H9 (cell line): Measurements from ENCODE around the gene NUP214. TPM values are rescaled to one million over a fixed set of nuclear protein-coding genes. Genes with fewer than 3 reads are reported as not detected.

Source experiments
- DNase-seq: peaks from one replicate; pipeline ENCODE4 v3.0.0-alpha.2; 2017
- H2AFZ ChIP-seq: one replicate; pipeline ENCODE4 v1.6.1; 2013; ENCODE audit warnings: mild to moderate bottlenecking, low read length, control low read depth, moderate library complexity
- H2AK5ac ChIP-seq: 2 replicates; pipeline ENCODE4 v1.6.1; 2013; ENCODE audit warnings: low read length, control low read depth, mixed read lengths; ENCODE audit not compliant: insufficient read length
- H2BK120ac ChIP-seq: one replicate; pipeline ENCODE4 v1.6.1; 2013; ENCODE audit warnings: low read depth, mild to moderate bottlenecking, low read length, control low read depth, inconsistent platforms; ENCODE audit not compliant: poor library complexity, severe bottlenecking
- H2BK12ac ChIP-seq: 2 replicates; pipeline ENCODE4 v1.6.1; 2013; ENCODE audit warnings: low read length, control low read depth, mixed read lengths, low read depth; ENCODE audit not compliant: insufficient read length
- H2BK15ac ChIP-seq: 2 replicates; pipeline ENCODE4 v1.6.1; 2013; ENCODE audit warnings: low read depth, low read length, control low read depth
- H2BK20ac ChIP-seq: one replicate; pipeline ENCODE4 v1.6.1; 2013; ENCODE audit warnings: low read depth, mild to moderate bottlenecking, low read length, control low read depth, inconsistent platforms; ENCODE audit not compliant: poor library complexity, severe bottlenecking
- H2BK5ac ChIP-seq: 2 replicates; pipeline ENCODE4 v1.6.1; 2013; ENCODE audit warnings: low read length, control low read depth, mixed read lengths; ENCODE audit not compliant: insufficient read length
- H3K14ac ChIP-seq: 2 replicates; pipeline ENCODE4 v1.6.1; 2013; ENCODE audit warnings: low read length, control low read depth; ENCODE audit not compliant: insufficient read depth
- H3K18ac ChIP-seq: 2 replicates; pipeline ENCODE4 v1.6.1; 2013; ENCODE audit warnings: low read depth, mild to moderate bottlenecking, mixed read lengths, low read length, control low read depth; ENCODE audit not compliant: insufficient read length
- H3K23ac ChIP-seq: 2 replicates; pipeline ENCODE4 v1.6.1; 2013; ENCODE audit warnings: low read length, control low read depth, mixed read lengths, low read depth; ENCODE audit not compliant: insufficient read length
- H3K23me2 ChIP-seq: 2 replicates; pipeline ENCODE4 v1.6.1; 2013; ENCODE audit warnings: low read depth, mild to moderate bottlenecking, mixed read lengths, low read length, control low read depth; ENCODE audit not compliant: insufficient read length, poor library complexity, severe bottlenecking
- H3K27ac ChIP-seq: 2 replicates; pipeline ENCODE4 v1.5.1; 2013; ENCODE audit warnings: low read length, control low read depth, mixed read lengths, low read depth; ENCODE audit not compliant: insufficient read length
- H3K27me3 ChIP-seq: 2 replicates; pipeline ENCODE4 v1.6.1; 2013; ENCODE audit warnings: low read length, control low read depth, inconsistent platforms; ENCODE audit not compliant: insufficient read depth
- H3K4ac ChIP-seq: 2 replicates; pipeline ENCODE4 v1.6.1; 2013; ENCODE audit warnings: low read depth, mild to moderate bottlenecking, control low read depth, inconsistent platforms, low read length, moderate library complexity
- H3K4me1 ChIP-seq: 2 replicates; pipeline ENCODE4 v1.6.1; 2013; ENCODE audit warnings: low read length, control low read depth, inconsistent platforms; ENCODE audit not compliant: insufficient read depth
- H3K4me2 ChIP-seq: 2 replicates; pipeline ENCODE4 v1.6.1; 2013; ENCODE audit warnings: low read length, control low read depth, mixed read lengths; ENCODE audit not compliant: insufficient read length, insufficient read depth
- H3K56ac ChIP-seq: 2 replicates; pipeline ENCODE4 v1.6.1; 2013; ENCODE audit warnings: low read depth, mild to moderate bottlenecking, mixed read lengths, low read length, control low read depth; ENCODE audit not compliant: insufficient read length
- H3K79me1 ChIP-seq: 2 replicates; pipeline ENCODE4 v1.6.1; 2013; ENCODE audit warnings: low read depth, mild to moderate bottlenecking, moderate library complexity, low read length, control low read depth, inconsistent platforms; ENCODE audit not compliant: insufficient read depth, poor library complexity, severe bottlenecking
- H3K79me2 ChIP-seq: 2 replicates; pipeline ENCODE4 v1.6.1; 2013; ENCODE audit warnings: low read length, control low read depth, inconsistent platforms; ENCODE audit not compliant: insufficient read depth
- H3K9ac ChIP-seq: 2 replicates; pipeline ENCODE4 v1.6.1; 2013; ENCODE audit warnings: low read length, control low read depth, mixed read lengths; ENCODE audit not compliant: insufficient read length; ENCODE audit errors: extremely low read depth
- H3K9me3 ChIP-seq: one replicate; pipeline ENCODE4 v1.6.1; 2013; ENCODE audit warnings: low read depth, low read length, inconsistent platforms; ENCODE audit not compliant: control insufficient read depth
- H3T11ph ChIP-seq: one replicate; pipeline ENCODE4 v1.6.1; 2013; ENCODE audit warnings: mild to moderate bottlenecking, low read length, control low read depth, inconsistent platforms
- H4K20me1 ChIP-seq: one replicate; pipeline ENCODE4 v1.6.1; 2013; ENCODE audit not compliant: control insufficient read depth, insufficient read length, insufficient read depth
- H4K5ac ChIP-seq: 2 replicates; pipeline ENCODE4 v1.6.1; 2013; ENCODE audit warnings: low read depth, mild to moderate bottlenecking, mixed read lengths, low read length, control low read depth; ENCODE audit not compliant: insufficient read length
- H4K8ac ChIP-seq: replicated peaks from 2 replicates; pipeline ENCODE4 v1.6.1; 2013; ENCODE audit warnings: low read length, control low read depth, mixed read lengths, low read depth; ENCODE audit not compliant: insufficient read length
- H4K91ac ChIP-seq: 2 replicates; pipeline ENCODE4 v1.6.1; 2013; ENCODE audit warnings: low read depth, mild to moderate bottlenecking, moderate library complexity, mixed read lengths, low read length, control low read depth; ENCODE audit not compliant: insufficient read length
- H3K27ac Mint-ChIP-seq, 3 experiments: 2 replicates in 2 of 3; 3 replicates in 1 of 3; pipeline ENCODE4 v1.8.0; 2020 to 2021; ENCODE audit warnings: mixed read lengths in 3 of 3, mild to moderate bottlenecking in 1 of 3, moderate library complexity in 1 of 3
- H3K27me3 Mint-ChIP-seq: 2 replicates; pipeline ENCODE4 v1.8.0; 2021; ENCODE audit warnings: low read depth, mild to moderate bottlenecking, moderate library complexity, mixed read lengths
- H3K36me3 Mint-ChIP-seq, 3 experiments: 2 replicates in 2 of 3; 3 replicates in 1 of 3; pipeline ENCODE4 v1.8.0; 2020 to 2021; ENCODE audit warnings: low read depth in 3 of 3, mixed read lengths in 3 of 3; ENCODE audit not compliant: insufficient read depth in 1 of 3
- H3K4me1 Mint-ChIP-seq, 2 experiments: 2 replicates each; pipeline ENCODE4 v1.8.0; 2020; ENCODE audit warnings: mixed read lengths in 2 of 2
- H3K4me3 Mint-ChIP-seq, 2 experiments: 2 replicates in 1 of 2; 3 replicates in 1 of 2; pipeline ENCODE4 v1.8.0; 2020 to 2021; ENCODE audit warnings: mild to moderate bottlenecking in 2 of 2, mixed read lengths in 2 of 2, moderate library complexity in 1 of 2
- H3K9me3 Mint-ChIP-seq, 2 experiments: 2 replicates in 1 of 2; 3 replicates in 1 of 2; pipeline ENCODE4 v1.8.0; 2020; ENCODE audit warnings: mild to moderate bottlenecking in 2 of 2, mixed read lengths in 2 of 2, moderate library complexity in 1 of 2
- CTCF ChIP-seq: fragments of 200-600 bp; sonication (generic); conservative IDR thresholded peaks from 3 replicates; pipeline ENCODE4 v1.8.0; 2021; ENCODE audit warnings: antibody characterized with exemption, mild to moderate bottlenecking
- WGBS: extraction: QIAGEN DNeasy Blood & Tissue Kit; methylation state at CpG from one replicate; pipeline ENCODE4 v1.1.7; 2013; ENCODE audit warnings: missing lambda C conversion rate, low lambda C conversion rate, mixed read lengths; ENCODE audit not compliant: insufficient read length; ENCODE audit errors: extremely low coverage; 5-methylcytosine and 5-hydroxymethylcytosine counted together
- total RNA-seq: library from RNA; stranded (reverse); gene quantifications from 2 replicates; pipeline ENCODE4 v1.2.1, GENCODE V29; 2021

Gene NUP214
- total RNA-seq, 1 experiment from 2014 or later, result 53.8 TPM

- H3K56ac ChIP-seq, result no peak overlapping the region
- no peaks in the 10 kb centered on the region for H3K27me3 Mint-ChIP-seq
- no peak overlapping the region for H2BK120ac ChIP-seq
- peaks cover 22 to 65% (median 52%) of the 10 kb centered on the region in 3 experiments for H3K36me3 Mint-ChIP-seq
- H3K27ac ChIP-seq, result no peak overlapping the region
- H3K9ac ChIP-seq, result no peak overlapping the region
- no peaks in the 10 kb centered on the region for H4K20me1 ChIP-seq
- H2BK15ac ChIP-seq, result no peak overlapping the region
- no peak overlapping the region for H3T11ph ChIP-seq
- H3K4me1 ChIP-seq, result no peaks in the 10 kb centered on the region; the same call in 1 of the 2 replicates
- H2BK20ac ChIP-seq, result no peak overlapping the region
- no peak overlapping the region for H4K8ac ChIP-seq
- TF ChIP-seq CTCF, result peak; percentile 67
- H3K14ac ChIP-seq, result no peak overlapping the region
- H3K79me2 ChIP-seq, result no peaks in the 10 kb centered on the region
- H2BK12ac ChIP-seq, result no peak overlapping the region
- no peak overlapping the region for H2AK5ac ChIP-seq
- peak overlapping the region in 1 of 2 experiments; percentile 52; a peak in 3 of 5 replicates for H3K4me3 Mint-ChIP-seq
- H3K23ac ChIP-seq, result no peak overlapping the region
- H4K91ac ChIP-seq, result no peak overlapping the region
- H3K9me3 ChIP-seq, result no peaks in the 10 kb centered on the region
- H3K4me2 ChIP-seq, result no peak overlapping the region
- no peak overlapping the region for H3K18ac ChIP-seq
- H2AFZ ChIP-seq, result no peak overlapping the region
- peak overlapping the region in 2 of 3 experiments; percentile 85 to 86; a peak in 3 of 7 replicates for H3K27ac Mint-ChIP-seq
- no peaks in the 10 kb centered on the region for H3K9me3 Mint-ChIP-seq
- WGBS, result no CpG with 5 or more reads among the region's 4 CpGs
- no peaks in the 10 kb centered on the region for H3K23me2 ChIP-seq
- no peak overlapping the region for H4K5ac ChIP-seq
- no peak overlapping the region for H2BK5ac ChIP-seq
- peaks cover 16% of the 10 kb centered on the region in 2 experiments for H3K4me1 Mint-ChIP-seq
- DNase-seq, result peak; percentile 47
- no peaks in the 10 kb centered on the region for H3K79me1 ChIP-seq
- no peak overlapping the region for H3K4ac ChIP-seq
- H3K27me3 ChIP-seq, result no peaks in the 10 kb centered on the region
Measured at GRCh38 chr9:131203431-131204218, 78.2 kb downstream of the NUP214 start.
